ENCODE measurements around the gene RGS3.

Gene RGS3

DNA sequence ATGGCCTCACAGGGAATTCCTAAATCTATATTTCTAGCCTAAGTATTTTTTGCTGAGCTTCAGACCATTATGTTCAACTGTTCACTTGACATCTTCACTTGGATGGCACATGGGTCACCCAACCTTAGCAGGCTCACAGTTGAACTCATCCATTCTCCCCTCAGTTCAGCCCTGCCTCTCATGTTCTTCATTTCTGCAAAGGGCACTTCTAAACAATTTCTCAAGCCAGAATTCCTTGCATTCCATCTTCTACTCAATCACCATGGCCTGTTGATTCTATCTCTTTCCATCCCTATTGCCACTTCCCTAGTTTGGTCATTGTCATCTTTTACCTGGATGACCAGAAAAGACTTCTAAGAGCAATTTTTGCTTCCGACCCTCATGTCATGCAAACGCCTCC lies 7.3 kb upstream of the RGS3 start:
- peaks cover 5% of the 10 kb centered on the region; the same call in 1 of the 2 replicates for H3K4me1 ChIP-seq (ENCODE audit: low read length)
- H3K9me3 ChIP-seq (replicated peaks; ENCODE audit: insufficient read depth, low read length) = no peaks in the 10 kb centered on the region
- H3K9me2 ChIP-seq (replicated peaks; ENCODE audit: insufficient read depth, low read length) = no peaks in the 10 kb centered on the region
- no peak for DNase-seq
- no peaks in the 10 kb centered on the region for H3K79me2 ChIP-seq (ENCODE audit: low read length)
- H3K9ac ChIP-seq (ENCODE audit: low read length) = no peak overlapping the region
- no peaks in the 10 kb centered on the region for H3F3A ChIP-seq (ENCODE audit: insufficient read depth, low read length)
- no peak overlapping the region for H2AFZ ChIP-seq (ENCODE audit: low read length)
- no peaks in the 10 kb centered on the region for H3K36me3 ChIP-seq (replicated peaks; ENCODE audit: insufficient read depth, low read length)
- H3K4me2 ChIP-seq (ENCODE audit: low read depth, low read length) = no peak overlapping the region
- no peaks in the 10 kb centered on the region for H3K27me3 ChIP-seq (replicated peaks; ENCODE audit: insufficient read depth, low read length)
- H3K27ac ChIP-seq (ENCODE audit: low read length) = no peak overlapping the region
- H4K20me1 ChIP-seq (ENCODE audit: insufficient read depth, low read length) = no peaks in the 10 kb centered on the region
- TF ChIP-seq EZH2phosphoT487 (IDR thresholded peaks at IDR 0.05; ENCODE audit: low read length) = no peak
- TF ChIP-seq, protein P1, sequence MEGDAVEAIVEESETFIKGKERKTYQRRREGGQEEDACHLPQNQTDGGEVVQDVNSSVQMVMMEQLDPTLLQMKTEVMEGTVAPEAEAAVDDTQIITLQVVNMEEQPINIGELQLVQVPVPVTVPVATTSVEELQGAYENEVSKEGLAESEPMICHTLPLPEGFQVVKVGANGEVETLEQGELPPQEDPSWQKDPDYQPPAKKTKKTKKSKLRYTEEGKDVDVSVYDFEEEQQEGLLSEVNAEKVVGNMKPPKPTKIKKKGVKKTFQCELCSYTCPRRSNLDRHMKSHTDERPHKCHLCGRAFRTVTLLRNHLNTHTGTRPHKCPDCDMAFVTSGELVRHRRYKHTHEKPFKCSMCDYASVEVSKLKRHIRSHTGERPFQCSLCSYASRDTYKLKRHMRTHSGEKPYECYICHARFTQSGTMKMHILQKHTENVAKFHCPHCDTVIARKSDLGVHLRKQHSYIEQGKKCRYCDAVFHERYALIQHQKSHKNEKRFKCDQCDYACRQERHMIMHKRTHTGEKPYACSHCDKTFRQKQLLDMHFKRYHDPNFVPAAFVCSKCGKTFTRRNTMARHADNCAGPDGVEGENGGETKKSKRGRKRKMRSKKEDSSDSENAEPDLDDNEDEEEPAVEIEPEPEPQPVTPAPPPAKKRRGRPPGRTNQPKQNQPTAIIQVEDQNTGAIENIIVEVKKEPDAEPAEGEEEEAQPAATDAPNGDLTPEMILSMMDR (IDR thresholded peaks at IDR 0.05; ENCODE audit: low read length) = no peak
- TF ChIP-seq EZH2 (optimal IDR thresholded peaks at IDR 0.05; ENCODE audit: low read depth, low read length) = no peak
- no peak overlapping the region for H3K4me3 ChIP-seq (ENCODE audit: low read length)

DNA sequence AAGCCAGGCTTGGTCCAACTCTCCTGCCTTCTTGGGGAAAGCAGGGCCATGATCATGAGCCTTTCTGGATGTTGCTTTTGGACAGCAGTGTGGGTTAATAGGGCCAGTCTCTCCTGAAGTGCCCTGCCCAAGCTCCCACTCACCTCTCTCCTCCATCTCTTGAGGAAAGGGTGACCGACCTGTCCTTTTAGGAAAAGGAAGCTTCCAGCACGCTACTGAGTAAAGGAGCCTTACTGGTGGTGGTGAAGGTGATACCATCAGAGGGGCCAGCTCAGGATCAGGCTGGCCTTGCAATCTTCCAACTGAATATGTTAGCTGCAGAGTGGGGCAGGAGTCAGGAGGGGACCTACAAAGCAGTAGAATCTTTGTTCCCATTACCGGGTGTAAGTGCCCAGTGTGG lies 2.2 kb upstream of the RGS3 start:
- H2AFZ ChIP-seq (ENCODE audit: low read length) = no peak overlapping the region
- H3K9me2 ChIP-seq (replicated peaks; ENCODE audit: insufficient read depth, low read length) = no peaks in the 10 kb centered on the region
- H3K4me3 ChIP-seq (ENCODE audit: low read length) = no peak overlapping the region
- H3K4me2 ChIP-seq (ENCODE audit: low read depth, low read length) = no peak overlapping the region
- peaks cover 19% of the 10 kb centered on the region for H3K4me1 ChIP-seq (ENCODE audit: low read length)
- H4K20me1 ChIP-seq (ENCODE audit: insufficient read depth, low read length) = no peaks in the 10 kb centered on the region
- no peak overlapping the region for H3K9ac ChIP-seq (ENCODE audit: low read length)
- no peak for TF ChIP-seq EZH2phosphoT487 (IDR thresholded peaks at IDR 0.05; ENCODE audit: low read length)
- TF ChIP-seq, protein P1 (IDR thresholded peaks at IDR 0.05; ENCODE audit: low read length) = no peak
- no peak for TF ChIP-seq EZH2 (optimal IDR thresholded peaks at IDR 0.05; ENCODE audit: low read depth, low read length)
- H3F3A ChIP-seq (ENCODE audit: insufficient read depth, low read length) = peaks cover 6% of the 10 kb centered on the region
- H3K27ac ChIP-seq (ENCODE audit: low read length) = no peak overlapping the region
- H3K36me3 ChIP-seq (replicated peaks; ENCODE audit: insufficient read depth, low read length) = no peaks in the 10 kb centered on the region
- H3K79me2 ChIP-seq (ENCODE audit: low read length) = no peaks in the 10 kb centered on the region
- no peaks in the 10 kb centered on the region for H3K9me3 ChIP-seq (replicated peaks; ENCODE audit: insufficient read depth, low read length)
- H3K27me3 ChIP-seq (replicated peaks; ENCODE audit: insufficient read depth, low read length) = no peaks in the 10 kb centered on the region
- no peak for DNase-seq

DNA sequence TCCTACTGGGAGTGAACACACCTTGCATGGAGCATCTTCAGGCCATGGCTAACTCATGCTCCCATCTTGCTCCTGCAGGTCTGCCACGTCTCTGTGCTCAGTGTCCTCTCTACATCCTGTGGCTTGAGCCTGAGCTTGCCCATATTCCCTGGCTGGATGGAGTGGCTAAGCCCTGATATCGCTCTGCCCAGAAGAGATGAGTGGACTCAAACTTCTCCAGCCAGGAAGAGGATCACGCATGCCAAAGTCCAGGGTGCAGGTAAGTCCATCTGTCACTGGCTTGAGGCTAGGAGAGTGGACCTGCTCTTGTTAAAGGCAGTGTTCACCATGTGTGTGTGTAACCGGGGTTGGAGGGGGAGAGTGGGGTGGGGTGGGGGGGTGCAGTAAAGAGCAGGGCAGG lies 1.6 kb upstream of the RGS3 start:
- Histone ChIP-seq H3K4me2 (ENCODE audit: low read depth, low read length) (no peak overlapping the region), H3K27ac (ENCODE audit: low read length) (no peak overlapping the region), H3K36me3 (replicated peaks; ENCODE audit: insufficient read depth, low read length) (no peaks in the 10 kb centered on the region), H3K9me2 (replicated peaks; ENCODE audit: insufficient read depth, low read length) (no peaks in the 10 kb centered on the region), H3K27me3 (replicated peaks; ENCODE audit: insufficient read depth, low read length) (no peaks in the 10 kb centered on the region), H3F3A (ENCODE audit: insufficient read depth, low read length) (peaks cover 6% of the 10 kb centered on the region), H2AFZ (ENCODE audit: low read length) (no peak overlapping the region), H3K4me1 (ENCODE audit: low read length) (peaks cover 19% of the 10 kb centered on the region), H3K9me3 (replicated peaks; ENCODE audit: insufficient read depth, low read length) (no peaks in the 10 kb centered on the region), H3K9ac (ENCODE audit: low read length) (no peak overlapping the region), H3K79me2 (ENCODE audit: low read length) (no peaks in the 10 kb centered on the region), H3K4me3 (ENCODE audit: low read length) (no peak overlapping the region), H4K20me1 (ENCODE audit: insufficient read depth, low read length) (no peaks in the 10 kb centered on the region)
- no peak for DNase-seq
- TF ChIP-seq, protein P1 (IDR thresholded peaks at IDR 0.05; ENCODE audit: low read length) = no peak
- TF ChIP-seq EZH2phosphoT487 (IDR thresholded peaks at IDR 0.05; ENCODE audit: low read length) = no peak
- TF ChIP-seq EZH2 (optimal IDR thresholded peaks at IDR 0.05; ENCODE audit: low read depth, low read length) = no peak

Data from MM.1S (cell line).